ENCODE data around the gene CSPG5.
A peak's percentile ranks its signal among the peaks of the same experiment; 100 is the strongest.

CSPG5 gene
- 0.24 to 0.63 reads per million in 2 donors for total RNA-seq

GRCh38 chr3:47578691-47579632, at the start of gene CSPG5:
CSPG5 (minus strand) TSS chr3:47578865; CDS start chr3:47578693, 172 bp downstream.
- peak; percentile 19 for DNase-seq

DNA sequence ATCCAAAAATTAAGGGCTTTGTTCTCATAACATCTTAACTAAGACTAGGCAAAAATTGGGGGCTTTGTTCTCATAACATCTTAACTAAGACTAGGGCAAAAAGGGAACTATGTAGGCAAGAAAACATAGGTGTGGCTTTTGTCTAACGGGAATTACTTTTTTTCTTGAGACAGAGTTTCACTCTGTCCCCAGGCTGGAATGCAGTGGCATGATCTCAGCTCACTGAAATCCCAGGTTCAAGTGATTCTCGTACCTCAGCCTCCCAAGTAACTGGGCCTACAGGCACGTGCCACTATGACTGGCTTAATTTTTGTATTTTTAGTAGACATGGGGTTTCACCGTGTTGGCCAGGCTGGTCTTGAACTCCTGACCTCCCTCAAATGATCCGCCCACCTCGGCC, 49.8 kb upstream of the CSPG5 start:
- no peak for DNase-seq

- DNase-seq: no peak
These were observed 44.2 kb upstream of the CSPG5 start for GRCh38 chr3:47622671-47623461.

DNA sequence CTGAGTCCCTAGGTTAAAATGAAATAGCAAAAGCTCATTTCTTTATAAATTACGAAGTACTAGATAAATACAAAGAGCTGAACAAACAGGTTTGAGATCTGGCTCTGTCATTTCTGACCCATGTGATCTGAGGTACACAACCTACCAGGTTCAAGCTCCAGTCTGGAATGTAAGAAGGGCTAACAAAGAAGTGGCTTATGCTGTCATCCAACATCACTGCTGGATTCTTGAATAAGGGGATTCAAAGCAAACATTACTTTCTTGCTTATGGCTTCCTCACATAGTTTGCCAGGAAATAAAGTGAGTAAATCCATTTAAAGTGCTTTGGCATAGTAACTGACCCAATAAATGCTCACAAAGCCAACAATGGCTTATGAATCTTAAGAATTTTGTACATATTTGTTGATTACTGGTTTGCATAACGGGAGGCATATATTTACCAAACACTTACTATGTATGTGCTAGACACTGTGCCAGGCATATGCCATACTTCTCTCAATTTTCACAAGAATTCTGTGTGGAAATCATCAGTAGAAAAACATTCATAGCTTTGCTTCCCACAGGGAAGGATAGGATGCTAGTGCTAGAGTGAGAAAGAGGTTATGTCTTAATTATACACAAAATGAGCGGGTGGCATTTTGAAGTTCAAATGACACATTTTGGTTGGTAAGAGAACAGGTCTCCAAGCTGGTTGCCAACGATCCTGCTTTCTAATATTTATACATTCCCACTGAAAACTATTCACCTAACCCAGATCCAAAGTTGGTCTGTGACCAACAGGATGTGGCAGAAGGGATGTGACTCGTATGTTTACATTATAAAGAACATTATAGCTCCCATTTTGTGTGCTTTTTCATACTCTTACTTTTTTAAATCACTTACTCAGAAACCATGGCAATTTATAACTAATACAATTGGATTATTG, 38.7 kb upstream of the CSPG5 start:
- DNase-seq: no peak

- DNase-seq: no peak
These were observed 36.1 kb upstream of the CSPG5 start for GRCh38 chr3:47614788-47615187.

DNA sequence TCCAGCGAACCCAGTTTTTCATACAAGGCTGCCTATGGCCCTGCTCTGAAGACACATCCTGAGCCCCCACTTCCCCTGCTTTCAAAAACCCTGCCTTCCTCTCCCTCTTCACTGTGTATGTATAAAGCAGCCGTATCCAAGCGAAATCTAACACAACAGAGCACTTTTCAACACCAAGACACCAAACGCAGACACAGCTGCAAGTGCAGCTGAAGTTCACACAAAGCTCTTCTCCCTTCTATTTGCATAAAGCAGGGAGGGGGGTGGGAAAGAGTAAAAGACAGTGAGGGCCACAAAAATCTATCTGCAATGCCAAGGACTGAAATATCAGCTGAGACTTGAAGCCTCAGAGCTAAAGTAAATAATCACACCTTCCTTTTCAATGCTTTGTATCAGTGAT, 35.1 kb upstream of the CSPG5 start:
- DNase-seq: no peak

GRCh38 chr3:47612879-47613278, 34.2 kb upstream of the CSPG5 start:
- DNase-seq: no peak

GRCh38 chr3:47612178-47612577, 33.5 kb upstream of the CSPG5 start:
- no peak for DNase-seq

- DNase-seq: no peak
These were observed 32.9 kb upstream of the CSPG5 start for GRCh38 chr3:47611576-47611975.

GRCh38 chr3:47610583-47610982, 31.9 kb upstream of the CSPG5 start:
- DNase-seq: no peak

- no peak for DNase-seq
These were observed 28.7 kb upstream of the CSPG5 start for GRCh38 chr3:47607335-47607734.

DNA sequence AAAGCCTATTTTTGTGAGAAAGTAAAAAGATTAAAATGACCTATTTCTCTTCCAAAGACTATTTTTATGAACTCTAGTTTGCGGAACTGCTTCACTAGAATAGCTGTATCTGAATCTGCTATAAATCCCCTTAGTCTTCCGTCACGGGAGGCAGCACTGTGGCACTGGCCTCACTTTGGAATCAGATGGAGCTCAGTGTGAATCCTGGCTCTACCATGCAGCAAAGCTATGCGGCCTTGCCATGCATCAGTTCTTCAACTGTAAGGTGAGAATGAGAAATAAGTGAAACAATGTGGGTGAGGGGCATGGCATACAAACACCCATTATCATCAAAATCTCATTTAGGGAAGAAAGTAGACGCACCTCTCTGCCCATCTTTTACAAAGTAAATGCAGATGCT, 27.5 kb upstream of the CSPG5 start:
- DNase-seq: no peak

DNA sequence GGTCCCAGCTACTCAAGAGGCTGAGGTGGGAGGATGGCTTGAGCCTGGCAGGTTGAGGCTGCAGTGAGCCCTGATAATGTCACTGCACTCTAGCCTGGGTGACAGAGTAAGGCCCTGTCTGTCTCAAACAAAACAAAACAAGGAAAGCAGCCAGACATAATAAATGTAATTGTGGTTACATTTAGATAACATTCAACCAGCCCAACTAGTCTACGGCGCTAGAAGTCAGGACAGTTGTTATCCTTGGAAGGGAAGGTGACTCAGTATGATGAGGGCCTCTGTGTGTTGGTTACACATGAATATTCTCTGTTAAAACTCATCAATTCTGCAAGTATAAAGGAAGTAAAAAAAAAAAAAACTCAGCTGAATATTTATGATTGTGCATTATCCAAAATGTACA, 27.0 kb upstream of the CSPG5 start:
- no peak for DNase-seq

GRCh38 chr3:47604145-47604544, 25.5 kb upstream of the CSPG5 start:
- no peak for DNase-seq

GRCh38 chr3:47603332-47603731, 24.7 kb upstream of the CSPG5 start:
- no peak for DNase-seq

- DNase-seq: no peak
These were observed 22.6 kb upstream of the CSPG5 start for GRCh38 chr3:47601281-47601680.

- no peak for DNase-seq
These were observed 16.1 kb upstream of the CSPG5 start for GRCh38 chr3:47594792-47595191.

DNA sequence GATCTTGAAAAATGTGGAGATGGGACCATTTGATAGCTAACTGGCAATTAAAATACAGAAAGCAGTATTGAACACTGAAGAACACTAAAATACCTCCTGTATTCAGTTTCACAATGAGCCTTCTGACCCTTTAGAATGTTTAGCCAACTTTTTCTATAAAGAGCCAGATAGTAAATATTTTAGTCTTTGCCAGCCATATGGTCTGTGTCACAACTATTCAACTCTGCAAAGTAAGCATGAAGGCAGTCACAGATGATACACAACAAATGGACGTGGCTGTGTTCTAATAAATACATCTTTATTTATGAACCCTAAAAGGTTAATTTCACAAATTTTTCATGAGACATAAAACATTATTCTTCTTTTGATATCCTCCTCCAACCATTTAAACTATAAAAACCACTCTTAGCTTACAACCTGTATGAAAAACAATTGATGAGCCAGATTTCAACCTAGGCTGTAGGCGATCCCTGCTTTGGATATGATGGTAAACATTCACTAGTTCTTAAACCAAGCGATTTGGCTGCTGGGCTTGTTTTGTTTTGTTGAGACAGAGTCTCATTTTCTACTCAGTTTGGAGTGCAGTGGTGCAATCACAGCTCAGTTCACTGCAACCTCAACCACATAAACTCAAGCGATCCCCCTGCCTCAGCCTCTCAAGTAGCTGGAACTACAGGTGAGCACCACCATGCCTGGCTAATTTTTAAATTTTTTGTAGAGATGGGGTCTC, 13.6 kb upstream of the CSPG5 start:
- no peak for DNase-seq

GRCh38 chr3:47590216-47590615, 11.6 kb upstream of the CSPG5 start:
- no peak for DNase-seq

DNA sequence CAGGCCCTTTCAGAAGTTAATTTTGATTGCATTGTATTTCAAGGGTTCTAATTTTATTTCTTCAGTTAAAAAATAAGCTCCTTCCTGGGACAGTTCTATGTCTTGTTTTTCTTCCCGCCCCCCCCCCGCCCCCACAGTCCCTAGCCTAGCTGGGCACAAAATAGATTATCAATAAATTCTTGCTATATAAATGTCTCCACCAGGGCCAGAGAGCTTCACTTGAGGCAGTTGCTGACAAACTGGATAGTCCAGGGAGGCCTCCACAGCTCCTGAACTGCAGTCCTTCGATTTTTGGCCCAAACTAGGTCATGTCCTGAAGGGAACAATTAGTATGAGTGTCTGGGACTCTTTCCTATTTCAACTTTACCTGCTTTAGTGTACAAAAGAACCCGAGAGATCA, 9.9 kb upstream of the CSPG5 start:
- no peak for DNase-seq

DNA sequence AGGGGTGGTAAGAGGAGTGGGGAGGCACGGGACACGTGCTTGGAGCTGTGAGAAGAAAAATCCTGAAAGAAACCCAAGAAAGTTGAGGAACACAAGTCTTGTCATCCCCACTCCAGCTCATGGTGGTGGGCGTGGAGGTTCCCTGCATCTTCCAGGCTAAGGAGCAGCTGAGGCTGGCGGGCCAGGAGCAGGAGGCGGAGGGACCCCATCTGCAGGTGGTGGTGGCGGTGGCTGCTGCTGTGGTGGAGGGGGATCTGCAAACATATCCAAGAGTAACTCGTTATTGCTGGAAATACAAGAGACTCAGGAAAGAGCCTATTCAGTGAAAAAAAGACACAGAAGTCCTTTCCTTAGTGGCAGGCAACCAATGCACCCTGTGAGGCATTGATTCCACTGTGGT, 9.4 kb upstream of the CSPG5 start:
- no peak for DNase-seq

DNA sequence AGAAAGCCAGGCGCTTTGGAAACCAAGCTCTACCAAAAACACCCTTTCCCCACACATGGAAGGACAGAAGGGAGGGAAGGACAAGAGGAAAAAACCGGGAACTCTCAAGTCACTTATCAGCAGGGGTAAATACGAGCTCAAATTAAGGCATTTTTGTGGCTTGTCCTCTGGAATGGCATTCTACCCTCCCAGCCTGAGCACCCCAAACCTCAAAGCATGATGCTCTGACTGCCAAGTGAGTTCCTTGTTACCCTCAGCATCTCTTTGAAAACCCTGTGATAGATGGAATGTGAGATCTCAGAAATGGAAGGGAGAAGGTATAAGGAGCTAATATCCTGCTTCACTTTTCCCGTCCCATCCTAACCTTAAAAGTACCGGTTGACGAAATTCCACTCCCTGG, 8.1 kb upstream of the CSPG5 start:
- no peak for DNase-seq
